ENCODE measurements around the gene CBFA2T2. TPM values are rescaled to one million over a fixed set of nuclear protein-coding genes. Genes with fewer than 3 reads are reported as not detected.

CBFA2T2 gene
- total RNA-seq, 2 experiments from 2014 or later, result 17.9 to 18.6 TPM

- no peaks in the 10 kb centered on the region for H3K9me3 ChIP-seq (ENCODE audit: control insufficient read depth in 1 of 2, insufficient read depth in 1 of 2, low read length in 2 of 2)
- intact Hi-C loops (cut with DNase I, micrococcal nuclease), result no loop called here
- H3K27ac ChIP-seq (ENCODE audit: low read depth in 1 of 2, low read length in 2 of 2), result no peak overlapping the region
- Mint-ChIP-seq H3K4me3 (no peak overlapping the region), H3K9me3 (no peaks in the 10 kb centered on the region), H3K27me3 (no peaks in the 10 kb centered on the region), H3K27ac (no peak overlapping the region), H3K36me3 (ENCODE audit: low read depth) (peaks cover 88% of the 10 kb centered on the region), H3K4me1 (ENCODE audit: low read depth) (peaks cover 20% of the 10 kb centered on the region)
- H3K27me3 ChIP-seq (ENCODE audit: control insufficient read depth in 1 of 2, insufficient read depth in 2 of 2, low read length in 2 of 2), result no peaks in the 10 kb centered on the region
- ATAC-seq (ENCODE audit: poor library complexity) (no peak), DNase-seq (no peak)
- POLR2A ChIA-PET, result no interaction called here
- no peak for TF ChIP-seq CTCF (IDR thresholded peaks at IDR 0.05)
- H3K36me3 ChIP-seq (ENCODE audit: insufficient read depth, low read length), result peaks cover 71% of the 10 kb centered on the region
- CTCF ChIA-PET, result no interaction called here
- H3K4me3 ChIP-seq (ENCODE audit: low read length), result no peak overlapping the region
- H3K4me1 ChIP-seq (ENCODE audit: insufficient read depth, low read length), result peaks cover 20% of the 10 kb centered on the region
These were observed 137.8 kb downstream of the CBFA2T2 start for GRCh38 chr20:33627577-33628216.

GRCh38 chr20:33629533-33629932 is 139.6 kb downstream of the CBFA2T2 start:
- Mint-ChIP-seq H3K9me3 (no peaks in the 10 kb centered on the region), H3K27ac (no peak overlapping the region), H3K4me1 (ENCODE audit: low read depth) (peaks cover 10% of the 10 kb centered on the region), H3K36me3 (ENCODE audit: low read depth) (peaks cover 82% of the 10 kb centered on the region), H3K4me3 (no peak overlapping the region), H3K27me3 (no peaks in the 10 kb centered on the region)
- ATAC-seq (ENCODE audit: poor library complexity) (no peak), DNase-seq (no peak)
- intact Hi-C loops (cut with DNase I, micrococcal nuclease), result no loop called here
- H3K27me3 ChIP-seq (ENCODE audit: control insufficient read depth in 1 of 2, insufficient read depth in 2 of 2, low read length in 2 of 2), result no peaks in the 10 kb centered on the region
- H3K4me3 ChIP-seq (ENCODE audit: low read length), result no peak overlapping the region
- H3K27ac ChIP-seq (ENCODE audit: low read depth in 1 of 2, low read length in 2 of 2), result no peak overlapping the region
- peaks cover 18% of the 10 kb centered on the region for H3K4me1 ChIP-seq (ENCODE audit: insufficient read depth, low read length)
- ChIA-PET POLR2A (no interaction called here), CTCF (no interaction called here)
- no peak for TF ChIP-seq CTCF (IDR thresholded peaks at IDR 0.05)
- no peaks in the 10 kb centered on the region for H3K9me3 ChIP-seq (ENCODE audit: control insufficient read depth in 1 of 2, insufficient read depth in 1 of 2, low read length in 2 of 2)
- H3K36me3 ChIP-seq (ENCODE audit: insufficient read depth, low read length), result peaks cover 61% of the 10 kb centered on the region

- Mint-ChIP-seq H3K36me3 (ENCODE audit: low read depth) (peaks cover 82% of the 10 kb centered on the region), H3K4me1 (ENCODE audit: low read depth) (peaks cover 6% of the 10 kb centered on the region), H3K4me3 (no peak overlapping the region), H3K27ac (no peak overlapping the region), H3K27me3 (no peaks in the 10 kb centered on the region), H3K9me3 (no peaks in the 10 kb centered on the region)
- POLR2A ChIA-PET, result no interaction called here
- H3K4me3 ChIP-seq (ENCODE audit: low read length), result no peak overlapping the region
- H3K27ac ChIP-seq (ENCODE audit: low read depth in 1 of 2, low read length in 2 of 2), result no peak overlapping the region
- peaks cover 61% of the 10 kb centered on the region for H3K36me3 ChIP-seq (ENCODE audit: insufficient read depth, low read length)
- ATAC-seq (ENCODE audit: poor library complexity) (no peak), DNase-seq (no peak)
- H3K9me3 ChIP-seq (ENCODE audit: control insufficient read depth in 1 of 2, insufficient read depth in 1 of 2, low read length in 2 of 2), result no peaks in the 10 kb centered on the region
- no peaks in the 10 kb centered on the region for H3K27me3 ChIP-seq (ENCODE audit: control insufficient read depth in 1 of 2, insufficient read depth in 2 of 2, low read length in 2 of 2)
- TF ChIP-seq CTCF (IDR thresholded peaks at IDR 0.05), result no peak
- peaks cover 14% of the 10 kb centered on the region for H3K4me1 ChIP-seq (ENCODE audit: insufficient read depth, low read length)
- intact Hi-C loops (cut with DNase I, micrococcal nuclease), result no loop called here
- CTCF ChIA-PET, result no interaction called here
These were observed 140.1 kb downstream of the CBFA2T2 start for GRCh38 chr20:33629979-33630378.

All from CD4-positive, alpha-beta T cell (primary cell).